Left ventricle myocardium inferior (tissue), 1 donor: ENCODE results near the gene LRBA. TPM values are rescaled to one million over a fixed set of nuclear protein-coding genes. Genes with fewer than 3 reads are reported as not detected.

Experiments
- DNase-seq: peaks from one replicate; pipeline ENCODE4 v3.0.0-alpha.2; 2020
- H3K27ac ChIP-seq: fragments of 200-600 bp; replicated peaks from 2 replicates; pipeline ENCODE4 v1.8.0; 2021
- H3K27me3 ChIP-seq: fragments of 200-600 bp; 2 replicates; pipeline ENCODE4 v1.8.0; 2021; ENCODE audit warnings: low read depth
- H3K36me3 ChIP-seq: fragments of 200-600 bp; 2 replicates; pipeline ENCODE4 v1.8.0; 2021
- H3K4me1 ChIP-seq: fragments of 200-600 bp; 2 replicates; pipeline ENCODE4 v1.8.0; 2021
- H3K4me3 ChIP-seq: fragments of 200-600 bp; 2 replicates; pipeline ENCODE4 v1.8.0; 2021; ENCODE audit warnings: mild to moderate bottlenecking, moderate library complexity
- H3K9me3 ChIP-seq: fragments of 200-600 bp; replicated peaks from 2 replicates; pipeline ENCODE4 v1.8.0; 2021
- CTCF ChIP-seq: fragments of 200-600 bp; IDR thresholded peaks from 2 replicates; pipeline ENCODE4 v1.8.0; 2021; ENCODE audit warnings: antibody characterized with exemption, mild to moderate bottlenecking, borderline replicate concordance
- intact Hi-C: fragments of 100-400 bp; cut with micrococcal nuclease; formaldehyde crosslinking; loops from one replicate; pipeline ENCODE4 v1.11.0; 2022
- total RNA-seq: library from RNA; stranded (reverse); fragmentation: NEBNext Ultra II Directional; extraction: Animal tissue kit (Norgen Biotek cat#: 25700); gene quantifications from one replicate; pipeline ENCODE4 v1.2.1, GENCODE V29; 2021
- donor health status: DM: no; HTN: yes; CAD: no; lungs with severe emphysema.

The LRBA gene
- total RNA-seq, 1 donor from 2014 or later, result 19.1 TPM

GRCh38 chr4:150250293-150250997, 764.6 kb downstream of the LRBA start:
- Histone ChIP-seq H3K36me3 (peaks cover 28% of the 10 kb centered on the region), H3K27me3 (no peaks in the 10 kb centered on the region), H3K4me3 (no peak overlapping the region), H3K4me1 (no peaks in the 10 kb centered on the region), H3K27ac (no peak overlapping the region), H3K9me3 (no peaks in the 10 kb centered on the region)
- intact Hi-C loops, result no loop called here
- TF ChIP-seq CTCF, result no peak
- no peak for DNase-seq

- Histone ChIP-seq H3K27ac (no peak overlapping the region), H3K27me3 (no peaks in the 10 kb centered on the region), H3K36me3 (peaks cover 20% of the 10 kb centered on the region), H3K4me3 (no peak overlapping the region), H3K9me3 (no peaks in the 10 kb centered on the region), H3K4me1 (no peaks in the 10 kb centered on the region)
- no peak for DNase-seq
- no peak for TF ChIP-seq CTCF
- intact Hi-C loops, result no loop called here
Observed at GRCh38 chr4:150248181-150248580, 766.9 kb downstream of the LRBA start.

GRCh38 chr4:150247184-150247583, 767.9 kb downstream of the LRBA start:
- Histone ChIP-seq H3K9me3 (no peaks in the 10 kb centered on the region), H3K27me3 (no peaks in the 10 kb centered on the region), H3K4me1 (no peaks in the 10 kb centered on the region), H3K36me3 (peaks cover 19% of the 10 kb centered on the region), H3K4me3 (no peak overlapping the region), H3K27ac (no peak overlapping the region)
- TF ChIP-seq CTCF, result no peak
- no peak for DNase-seq
- intact Hi-C loops, result no loop called here

- intact Hi-C loops, result loop anchor here (5.0 kb wide), 1 partner anchor 247 kb away; no protein-coding TSS in a partner anchor
- TF ChIP-seq CTCF, result no peak
- Histone ChIP-seq H3K4me3 (no peak overlapping the region), H3K27me3 (no peaks in the 10 kb centered on the region), H3K36me3 (peaks cover 14% of the 10 kb centered on the region), H3K4me1 (no peaks in the 10 kb centered on the region), H3K9me3 (no peaks in the 10 kb centered on the region), H3K27ac (no peak overlapping the region)
- no peak for DNase-seq
Observed at GRCh38 chr4:150244600-150244999, 770.5 kb downstream of the LRBA start.

- Histone ChIP-seq H3K36me3 (peaks cover 11% of the 10 kb centered on the region), H3K27ac (no peak overlapping the region), H3K27me3 (no peaks in the 10 kb centered on the region), H3K4me1 (no peaks in the 10 kb centered on the region), H3K4me3 (no peak overlapping the region), H3K9me3 (no peaks in the 10 kb centered on the region)
- no peak for TF ChIP-seq CTCF
- no peak for DNase-seq
- intact Hi-C loops, result loop anchor here (5.0 kb wide), 1 partner anchor 247 kb away; no protein-coding TSS in a partner anchor
Observed at GRCh38 chr4:150243932-150244331, 771.2 kb downstream of the LRBA start.
